ENCODE results near the gene GPRIN2. TPM values are rescaled to one million over a fixed set of nuclear protein-coding genes. Genes with fewer than 3 reads are reported as not detected.

The GPRIN2 gene
- total RNA-seq, 4 donors from 2014 or later, result 32.8 to 61.2 (median 40.4) TPM

DNA sequence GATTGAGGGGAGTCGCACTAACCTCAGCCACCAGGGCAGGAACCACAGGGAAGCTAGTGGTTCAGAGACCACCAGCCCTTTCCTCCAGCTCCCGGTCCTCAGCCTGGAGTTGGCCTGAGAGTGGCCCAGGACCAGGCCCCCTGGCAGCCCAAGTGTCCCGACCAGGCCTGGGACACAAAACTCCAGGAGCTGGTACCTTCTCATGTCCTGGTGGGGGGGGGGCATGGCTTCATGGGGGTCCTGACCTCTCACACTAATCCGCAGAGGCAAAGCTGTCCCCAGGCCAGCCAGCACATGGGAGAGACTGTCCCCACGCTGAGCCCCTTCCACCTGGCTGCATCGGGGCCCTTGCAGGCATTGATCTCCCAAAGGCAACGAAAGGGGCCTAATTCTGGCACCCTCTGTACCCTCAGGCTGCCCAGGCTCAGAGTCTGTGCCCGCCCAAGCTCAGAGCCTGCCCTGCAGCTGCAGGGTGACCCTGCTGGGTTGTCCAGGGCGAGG is 28.2 kb downstream of the GPRIN2 start:
- 95% methylated on average over 9 of the region's 9 CpGs for WGBS
- peak; percentile 66 to 82 for DNase-seq (ENCODE audit: low spot score in 2 of 2)
- Histone ChIP-seq H3K4me3 (no peak overlapping the region), H3K4me1 (peaks cover 15% of the 10 kb centered on the region), H3K36me3 (no peaks in the 10 kb centered on the region), H3K27me3 (no peaks in the 10 kb centered on the region), H3K27ac (no peak overlapping the region), H3K9me3 (no peaks in the 10 kb centered on the region)
- TF ChIP-seq EP300 (IDR thresholded peaks at IDR 0.05) (no peak), POLR2A (IDR thresholded peaks at IDR 0.05) (no peak), POLR2AphosphoS5 (IDR thresholded peaks at IDR 0.05) (no peak)
- TF ChIP-seq, protein P1, sequence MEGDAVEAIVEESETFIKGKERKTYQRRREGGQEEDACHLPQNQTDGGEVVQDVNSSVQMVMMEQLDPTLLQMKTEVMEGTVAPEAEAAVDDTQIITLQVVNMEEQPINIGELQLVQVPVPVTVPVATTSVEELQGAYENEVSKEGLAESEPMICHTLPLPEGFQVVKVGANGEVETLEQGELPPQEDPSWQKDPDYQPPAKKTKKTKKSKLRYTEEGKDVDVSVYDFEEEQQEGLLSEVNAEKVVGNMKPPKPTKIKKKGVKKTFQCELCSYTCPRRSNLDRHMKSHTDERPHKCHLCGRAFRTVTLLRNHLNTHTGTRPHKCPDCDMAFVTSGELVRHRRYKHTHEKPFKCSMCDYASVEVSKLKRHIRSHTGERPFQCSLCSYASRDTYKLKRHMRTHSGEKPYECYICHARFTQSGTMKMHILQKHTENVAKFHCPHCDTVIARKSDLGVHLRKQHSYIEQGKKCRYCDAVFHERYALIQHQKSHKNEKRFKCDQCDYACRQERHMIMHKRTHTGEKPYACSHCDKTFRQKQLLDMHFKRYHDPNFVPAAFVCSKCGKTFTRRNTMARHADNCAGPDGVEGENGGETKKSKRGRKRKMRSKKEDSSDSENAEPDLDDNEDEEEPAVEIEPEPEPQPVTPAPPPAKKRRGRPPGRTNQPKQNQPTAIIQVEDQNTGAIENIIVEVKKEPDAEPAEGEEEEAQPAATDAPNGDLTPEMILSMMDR (IDR thresholded peaks at IDR 0.05), result no peak

- DNase-seq (ENCODE audit: low spot score in 2 of 2), result peak; percentile 59 to 80
- Histone ChIP-seq H3K27me3 (no peaks in the 10 kb centered on the region), H3K27ac (no peak overlapping the region), H3K36me3 (no peaks in the 10 kb centered on the region), H3K4me1 (peaks cover 21% of the 10 kb centered on the region), H3K9me3 (no peaks in the 10 kb centered on the region), H3K4me3 (no peak overlapping the region)
- 95% methylated on average over 12 of the region's 12 CpGs for WGBS
- TF ChIP-seq EP300 (IDR thresholded peaks at IDR 0.05) (no peak), POLR2A (IDR thresholded peaks at IDR 0.05) (no peak), POLR2AphosphoS5 (IDR thresholded peaks at IDR 0.05) (no peak)
- TF ChIP-seq, protein P1 (IDR thresholded peaks at IDR 0.05), result no peak
Observed at GRCh38 chr10:46527241-46527811, 29.1 kb downstream of the GPRIN2 start.

- TF ChIP-seq POLR2AphosphoS5 (IDR thresholded peaks at IDR 0.05) (no peak), POLR2A (IDR thresholded peaks at IDR 0.05) (no peak), EP300 (IDR thresholded peaks at IDR 0.05) (no peak)
- DNase-seq (ENCODE audit: low spot score in 2 of 2), result peak; percentile 62 to 76
- 36% methylated on average over 7 of the region's 7 CpGs for WGBS
Observed at GRCh38 chr10:46526682-46527038, 29.8 kb downstream of the GPRIN2 start.

DNA sequence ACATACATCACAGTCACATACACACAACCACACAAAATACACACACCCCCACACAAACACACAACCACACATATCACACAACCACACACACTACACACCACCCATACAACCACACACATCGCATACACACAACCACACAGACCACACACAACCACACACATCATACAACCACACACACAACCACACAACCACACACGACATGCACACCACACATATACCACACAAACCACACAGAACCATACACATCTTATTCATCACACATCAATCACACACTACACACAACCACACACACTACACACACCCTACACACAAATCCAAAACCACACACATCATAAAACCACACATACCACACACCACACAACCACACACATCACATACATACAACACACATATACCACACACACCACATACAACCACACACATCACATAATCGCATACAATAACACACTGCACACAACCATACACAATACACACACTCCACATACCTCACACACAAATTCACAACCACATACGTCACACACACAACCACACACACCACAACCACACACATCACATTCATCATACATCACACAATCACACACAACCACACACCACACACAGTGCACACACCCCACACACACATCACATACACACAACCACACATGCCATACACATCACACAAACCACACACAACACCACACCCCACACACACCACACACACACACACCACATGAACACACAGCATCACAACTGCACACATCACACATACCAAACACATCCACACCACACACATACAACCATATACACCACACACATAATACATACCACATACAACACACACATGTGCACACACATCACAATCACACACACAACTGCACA is 30.4 kb downstream of the GPRIN2 start:
- Histone ChIP-seq H3K36me3 (no peaks in the 10 kb centered on the region), H3K9me3 (no peaks in the 10 kb centered on the region), H3K4me3 (no peak overlapping the region), H3K27ac (no peak overlapping the region), H3K27me3 (no peaks in the 10 kb centered on the region), H3K4me1 (peaks cover 21% of the 10 kb centered on the region)
- no peak for TF ChIP-seq POLR2AphosphoS5 (IDR thresholded peaks at IDR 0.05)
- WGBS, result 94% methylated on average over 4 of the region's 4 CpGs
- peak in 1 of 2 donors; percentile 37 for DNase-seq (ENCODE audit: low spot score in 2 of 2)

More at GRCh38 chr10:46526682-46527038, 29.8 kb downstream of the GPRIN2 start:
- H3K4me1 ChIP-seq, result peaks cover 21% of the 10 kb centered on the region
- H3K4me3 ChIP-seq, result no peak overlapping the region
- no peaks in the 10 kb centered on the region for H3K36me3 ChIP-seq
- H3K27me3 ChIP-seq, result no peaks in the 10 kb centered on the region
- no peaks in the 10 kb centered on the region for H3K9me3 ChIP-seq
- no peak overlapping the region for H3K27ac ChIP-seq

- Histone ChIP-seq H3K4me1 (peaks cover 21% of the 10 kb centered on the region), H3K4me3 (no peak overlapping the region), H3K27me3 (peaks cover 3% of the 10 kb centered on the region), H3K9me3 (no peaks in the 10 kb centered on the region), H3K27ac (no peak overlapping the region), H3K36me3 (no peaks in the 10 kb centered on the region)
- TF ChIP-seq, protein P1 (IDR thresholded peaks at IDR 0.05), result peak in 1 of 2 donors; percentile 8
- TF ChIP-seq POLR2A (IDR thresholded peaks at IDR 0.05), result no peak
- peak in 1 of 2 donors; percentile 26 for DNase-seq (ENCODE audit: low spot score in 2 of 2)
- WGBS, result 83% methylated on average over 5 of the region's 5 CpGs
Observed at GRCh38 chr10:46525177-46525823, 31.2 kb downstream of the GPRIN2 start.
